ENCODE measurements around the gene SYNE2. TPM values are rescaled to one million over a fixed set of nuclear protein-coding genes. Genes with fewer than 3 reads are reported as not detected.
A peak's percentile ranks its signal among the peaks of the same experiment; 100 is the strongest.
"Not testable (repeated sequence)": the region's sequence is repeated elsewhere in the genome, so short reads cannot be mapped to it uniquely, and the experiment has no call there.

SYNE2 gene
- polyA plus RNA-seq, 10 donors = 44.3 to 66.5 (median 52.4) TPM

DNA sequence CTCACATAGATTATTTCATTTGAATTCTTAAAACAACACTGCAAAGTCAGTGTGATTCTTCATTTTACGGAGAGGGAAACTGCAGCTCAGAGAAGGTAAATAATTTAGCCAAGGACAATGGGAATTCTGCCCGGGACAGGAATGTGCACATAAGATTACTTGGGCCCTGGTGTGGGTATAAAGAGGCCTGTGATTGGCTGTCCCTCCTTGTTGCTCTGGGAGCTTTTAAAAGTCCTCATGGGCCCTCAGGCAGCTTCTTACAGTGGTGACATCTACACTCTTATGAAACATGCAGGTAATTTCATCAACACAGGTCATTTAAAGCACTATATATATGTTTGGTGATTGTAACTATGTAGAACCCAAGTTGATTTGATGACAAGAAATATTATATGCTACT is 341.0 kb downstream of the SYNE2 start:
- no peak for DNase-seq

DNA sequence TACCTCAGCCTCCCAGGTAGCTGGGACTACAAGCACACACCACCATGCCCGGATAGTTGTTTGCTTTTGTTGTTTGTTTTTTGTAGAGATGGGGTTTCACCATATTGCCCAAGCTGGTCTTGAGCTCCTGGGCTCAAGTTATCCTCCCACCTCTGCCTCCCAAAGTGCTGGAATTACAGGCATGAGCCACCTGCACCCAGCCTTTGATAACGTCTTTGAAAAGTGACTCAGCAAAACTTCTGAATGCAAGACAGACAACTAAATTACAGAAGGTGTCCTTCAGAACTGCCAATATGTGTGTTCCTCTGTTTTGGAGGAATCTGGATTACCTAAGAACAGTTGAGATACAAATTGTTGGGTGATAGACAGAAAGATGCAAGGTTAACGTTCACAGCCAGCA is 341.6 kb downstream of the SYNE2 start:
- no peak for DNase-seq

- no peak for DNase-seq
These were observed 342.4 kb downstream of the SYNE2 start for GRCh38 chr14:64195199-64195598.

GRCh38 chr14:64196056-64196455 is 343.3 kb downstream of the SYNE2 start:
- DNase-seq = no peak

DNA sequence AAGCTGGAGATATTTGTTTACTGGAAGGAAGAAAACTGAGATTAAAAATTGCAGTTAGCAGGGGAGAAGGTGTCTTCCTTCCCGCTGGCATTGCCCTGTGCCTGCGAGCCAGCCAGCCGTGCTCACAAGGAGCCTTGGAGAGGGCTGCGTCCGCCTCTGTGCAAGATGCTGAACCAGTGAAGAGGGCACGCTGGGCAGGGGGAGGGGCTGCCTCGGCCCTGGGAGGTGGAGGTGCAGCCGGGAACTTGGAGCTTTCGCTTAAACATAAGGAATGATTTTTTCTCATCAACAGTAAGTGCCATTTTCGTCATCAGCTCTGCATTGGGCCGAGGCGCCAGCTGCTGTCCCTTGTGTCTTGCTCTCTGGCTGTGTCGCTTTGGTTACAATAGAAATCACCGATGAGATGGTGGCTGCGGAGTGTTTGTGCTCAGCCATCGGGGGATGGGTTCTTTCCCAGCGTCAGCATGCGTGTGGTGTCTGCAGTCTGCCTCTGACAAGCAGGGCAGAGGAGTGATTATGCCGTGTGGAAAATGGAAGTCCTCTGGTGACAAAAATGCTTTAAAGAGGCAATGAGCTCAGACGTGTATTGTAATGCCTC is 344.1 kb downstream of the SYNE2 start:
- DNase-seq = peak; percentile 36 to 80 (median 44)

DNA sequence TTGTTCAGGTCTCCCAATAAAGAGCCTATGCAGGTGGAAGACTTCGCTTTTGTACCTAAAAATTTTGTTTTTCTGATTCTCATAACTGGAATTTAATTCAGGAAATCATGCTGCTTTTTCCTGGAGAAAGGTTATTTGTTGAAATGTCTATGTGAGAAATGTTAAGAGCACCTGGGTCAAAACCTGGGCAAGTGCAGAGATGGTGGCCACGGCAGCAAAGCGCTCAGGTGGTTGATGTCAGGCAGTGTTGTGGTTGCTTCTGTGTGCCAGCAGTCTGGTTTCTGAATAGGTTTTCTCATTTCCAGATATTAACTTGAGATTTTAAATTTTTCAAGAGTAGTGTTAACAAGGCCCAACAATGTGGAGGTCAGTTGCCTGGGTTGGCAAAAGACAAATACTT is 345.2 kb downstream of the SYNE2 start:
- DNase-seq = no peak

DNA sequence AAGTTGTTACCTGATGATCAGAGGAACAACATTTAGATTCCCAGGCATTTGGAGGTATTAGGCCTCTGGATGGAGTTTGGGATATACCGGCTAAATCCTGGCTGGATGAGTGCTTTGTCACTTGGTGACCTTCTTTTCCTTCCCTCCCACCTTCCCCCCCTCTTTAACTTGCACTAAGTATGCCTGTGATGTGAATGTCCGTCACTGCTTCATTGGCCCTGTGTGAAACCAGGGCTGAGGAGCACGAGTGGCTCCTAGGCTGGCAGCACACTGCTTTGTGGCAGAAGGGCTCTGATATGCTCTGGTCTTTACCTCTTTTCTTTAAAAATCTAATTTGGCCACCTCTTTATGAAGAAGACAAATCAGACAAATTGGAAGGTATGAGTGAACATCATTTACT is 345.7 kb downstream of the SYNE2 start:
- DNase-seq = no peak

DNA sequence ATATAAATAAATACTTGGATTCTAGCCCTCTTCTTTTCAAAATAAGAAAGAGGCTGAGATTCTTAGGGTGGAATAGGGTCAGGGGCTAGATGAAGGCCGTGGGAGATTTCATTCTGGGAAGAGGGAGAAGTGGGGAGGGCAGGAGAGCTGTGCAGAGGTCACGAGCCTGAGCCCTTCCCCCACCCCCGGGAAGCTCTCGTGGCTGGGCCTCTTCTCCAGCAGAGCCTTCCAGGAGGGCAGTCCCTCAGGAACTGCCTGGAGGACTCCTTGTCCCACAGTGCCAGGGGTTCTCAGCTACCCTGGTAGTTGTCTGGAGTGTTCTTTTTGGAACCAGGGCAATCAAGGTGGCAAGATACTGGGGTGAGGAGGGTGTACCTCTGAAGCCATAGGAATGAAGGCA is 347.4 kb downstream of the SYNE2 start:
- no peak for DNase-seq

DNA sequence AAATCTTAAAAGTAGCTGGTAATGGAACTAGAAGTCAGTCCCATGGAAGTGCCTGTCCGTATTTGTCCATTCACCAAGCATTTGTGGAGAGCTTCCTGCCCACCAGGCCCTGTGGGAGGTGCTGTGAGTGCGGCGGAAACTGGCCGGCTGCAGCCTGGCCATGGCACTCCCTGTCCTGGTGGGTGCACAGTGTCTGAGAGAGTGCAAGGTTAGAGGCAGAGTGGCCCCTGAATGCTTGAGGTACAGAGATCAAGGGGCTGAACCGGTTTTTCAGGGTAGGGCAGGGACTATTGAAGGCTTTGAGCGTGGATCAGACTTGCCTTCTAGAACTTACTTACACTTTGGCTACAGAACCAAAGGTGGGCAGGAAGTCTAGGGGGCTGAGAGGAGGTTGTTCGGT is 348.5 kb downstream of the SYNE2 start:
- DNase-seq = no peak

GRCh38 chr14:64201921-64202545 is 349.2 kb downstream of the SYNE2 start:
- no peak for DNase-seq

- DNase-seq = no peak
These were observed 349.9 kb downstream of the SYNE2 start for GRCh38 chr14:64202716-64203115.

DNA sequence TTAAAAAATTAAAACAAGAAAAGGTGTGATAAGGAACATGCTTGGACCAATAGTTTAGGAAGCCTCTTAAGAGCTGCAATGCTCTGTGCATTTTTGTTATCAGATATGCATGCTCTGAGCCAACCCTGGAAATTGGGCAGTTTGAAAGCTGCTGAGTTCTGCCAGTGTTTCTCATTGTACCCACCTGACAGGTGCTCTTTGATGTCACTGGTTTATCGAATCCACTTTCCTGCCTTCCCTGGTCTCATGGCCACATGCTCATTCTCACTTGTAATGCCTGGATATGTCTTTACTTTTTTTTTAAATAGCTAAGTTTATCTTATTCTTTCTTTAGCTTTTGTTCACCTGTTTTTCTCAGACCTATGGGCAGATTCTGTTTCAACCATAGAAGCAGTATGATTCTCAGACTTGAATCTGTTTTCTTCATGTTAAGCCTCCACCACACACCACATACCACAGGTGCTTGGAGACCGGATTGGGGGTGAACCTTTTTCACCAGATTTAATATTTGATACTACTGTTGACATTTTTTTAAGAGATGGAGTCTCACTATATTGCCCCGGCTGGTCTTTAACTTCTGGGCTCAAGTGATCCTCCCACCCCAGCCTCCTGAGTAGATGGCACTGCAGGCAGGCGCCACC is 350.7 kb downstream of the SYNE2 start:
- no peak for DNase-seq

GRCh38 chr14:64208261-64208660 is 355.5 kb downstream of the SYNE2 start:
- no peak for DNase-seq

GRCh38 chr14:64208981-64209380 is 356.2 kb downstream of the SYNE2 start:
- no peak for DNase-seq

DNA sequence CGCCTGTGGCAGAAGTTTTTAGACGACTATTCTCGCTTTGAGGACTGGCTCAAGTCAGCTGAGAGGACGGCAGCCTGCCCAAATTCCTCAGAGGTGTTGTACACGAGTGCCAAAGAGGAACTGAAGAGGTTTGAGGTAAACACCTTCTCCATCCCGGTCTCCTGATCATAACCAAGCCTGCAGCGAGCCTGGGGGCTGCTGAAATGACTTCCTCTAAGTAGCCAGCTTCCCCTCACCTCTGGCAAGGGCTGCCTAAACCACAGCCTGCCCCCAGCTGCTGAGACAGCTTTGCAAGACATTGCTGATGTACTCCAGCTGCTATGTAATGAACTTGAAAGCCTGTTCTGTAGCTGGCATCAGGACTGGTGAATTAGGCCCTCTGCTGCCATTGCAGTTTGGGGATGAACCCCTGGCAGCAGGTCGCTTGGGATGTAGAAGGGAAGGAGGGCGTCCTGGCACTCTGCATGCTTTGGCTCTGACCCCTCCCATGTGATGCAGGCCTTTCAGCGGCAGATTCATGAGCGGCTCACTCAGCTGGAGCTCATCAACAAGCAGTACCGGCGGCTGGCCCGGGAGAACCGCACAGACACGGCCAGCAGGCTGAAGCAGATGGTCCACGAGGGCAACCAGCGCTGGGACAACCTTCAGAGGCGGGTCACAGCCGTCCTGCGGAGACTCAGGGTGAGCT is 356.8 kb downstream of the SYNE2 start:
- DNase-seq = peak in 2 of 3 donors; percentile 25 to 64

DNA sequence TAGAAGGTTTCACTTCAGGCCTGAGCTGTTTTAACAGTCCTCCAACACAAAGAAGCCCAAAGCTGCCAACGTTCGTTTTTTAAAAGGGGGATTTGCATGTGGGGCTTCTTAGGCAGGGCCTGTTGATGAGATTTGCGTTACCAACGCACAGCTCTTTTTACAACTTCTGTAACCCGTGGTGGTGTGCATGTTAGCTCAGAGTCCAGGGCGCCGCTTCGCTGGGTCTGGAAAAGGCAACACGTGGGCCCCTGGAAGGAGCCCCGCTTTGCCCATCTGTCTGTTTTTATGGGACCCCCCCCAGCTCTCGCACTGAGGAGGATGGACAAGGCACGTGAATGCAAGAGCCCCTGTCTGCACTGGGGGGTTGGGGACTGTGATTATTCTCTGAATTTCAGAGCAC is 357.4 kb downstream of the SYNE2 start:
- no peak for DNase-seq

DNA sequence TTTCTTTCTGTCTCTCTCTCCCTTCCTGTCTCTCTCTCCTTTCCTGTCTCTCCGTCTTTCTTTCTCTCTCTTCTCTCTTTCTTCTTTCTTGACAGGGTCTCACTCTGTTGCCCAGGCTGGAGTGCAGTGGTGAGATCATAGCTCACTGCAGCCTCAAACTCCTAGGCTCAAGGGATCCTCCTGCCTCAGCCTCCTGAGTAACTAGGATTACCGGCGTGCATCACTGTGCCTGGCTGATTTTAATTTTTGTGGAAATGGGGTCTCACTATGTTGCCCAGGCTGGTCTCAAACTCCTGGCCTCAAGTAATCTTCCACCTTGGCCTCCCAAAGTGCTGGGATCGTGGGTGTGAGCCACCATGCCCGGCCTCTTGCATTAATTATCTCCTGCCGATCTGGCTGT is 358.1 kb downstream of the SYNE2 start:
- not testable (repeated sequence) for DNase-seq

DNA sequence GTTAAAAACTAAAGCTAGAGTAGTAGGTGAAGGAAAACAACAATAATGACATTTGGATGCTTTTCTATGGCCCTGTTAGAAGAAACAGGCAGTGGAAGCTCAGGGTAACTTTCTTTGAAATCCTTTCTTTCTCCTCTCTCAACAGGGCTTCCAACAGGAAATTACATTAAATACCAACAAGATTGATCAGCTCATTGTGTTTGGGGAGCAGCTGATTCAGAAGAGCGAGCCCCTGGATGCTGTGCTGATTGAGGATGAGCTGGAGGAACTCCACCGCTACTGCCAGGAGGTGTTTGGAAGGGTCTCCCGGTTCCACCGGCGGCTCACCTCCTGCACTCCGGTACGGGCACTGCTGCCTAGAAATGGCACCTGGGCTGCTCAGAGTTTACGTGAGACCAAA is 359.9 kb downstream of the SYNE2 start:
- no peak for DNase-seq

DNA sequence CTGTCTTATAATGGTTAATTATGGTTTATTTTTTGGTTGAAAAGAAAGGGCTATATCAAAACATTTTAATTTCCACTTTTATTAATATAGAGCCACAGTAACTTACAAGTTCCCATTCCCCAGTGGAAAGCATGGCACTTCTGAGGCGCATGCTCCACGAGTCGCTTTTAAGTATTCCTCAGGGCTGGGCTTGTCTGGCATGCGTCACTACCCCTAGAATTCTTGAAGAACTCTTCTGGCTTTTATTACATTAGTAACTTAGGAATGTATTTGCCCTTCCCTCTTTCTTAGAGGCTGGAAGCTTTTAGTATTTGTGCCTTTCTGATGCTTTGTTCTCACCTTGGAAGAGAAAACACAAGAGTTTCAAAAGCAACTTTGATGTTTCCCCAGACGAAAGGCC is 360.3 kb downstream of the SYNE2 start:
- DNase-seq = no peak

GRCh38 chr14:64213853-64214570 is 361.2 kb downstream of the SYNE2 start:
- no peak for DNase-seq

DNA sequence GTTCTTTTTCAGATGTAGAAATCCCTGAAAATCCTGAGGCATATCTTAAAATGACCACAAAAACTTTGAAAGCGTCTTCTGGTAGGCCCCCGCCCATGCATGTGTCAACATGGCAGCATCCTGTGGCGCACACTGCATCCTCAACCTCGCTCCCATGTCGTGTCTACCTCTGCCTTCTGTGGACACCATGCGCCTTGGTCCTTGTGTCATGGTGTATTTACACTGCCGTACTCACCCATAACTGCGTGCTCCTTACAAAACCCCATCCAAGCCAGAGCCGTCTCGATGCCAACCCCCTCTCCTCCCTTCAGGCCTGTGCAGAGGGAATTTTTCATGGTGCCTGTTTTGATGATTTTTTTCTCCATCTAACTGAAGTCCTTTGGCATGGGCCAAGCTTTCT is 362.5 kb downstream of the SYNE2 start:
- no peak for DNase-seq

- DNase-seq = no peak
These were observed 363.2 kb downstream of the SYNE2 start for GRCh38 chr14:64215978-64216377.

All from muscle of back (tissue), 11 donors.